Vagina (tissue), 2 donors: ENCODE data around the gene NANS. TPM values are rescaled to one million over a fixed set of nuclear protein-coding genes. Genes with fewer than 3 reads are reported as not detected.
"Not testable (repeated sequence)": the region's sequence is repeated elsewhere in the genome, so short reads cannot be mapped to it uniquely, and the experiment has no call there.

Experiments used
- DNase-seq, 2 donors: peaks; one replicate each; pipeline ENCODE4 v3.0.0-alpha.2; 2017; ENCODE audit errors: extremely low spot score in 2 of 2
- H3K27ac ChIP-seq: fragments of 200-600 bp; sonication (generic); one replicate; pipeline ENCODE4 v1.5.1; 2019
- H3K27me3 ChIP-seq: fragments of 200-600 bp; sonication (generic); one replicate; pipeline ENCODE4 v1.5.1; 2019
- H3K36me3 ChIP-seq, 2 donors: fragments of 200-600 bp; sonication (generic); one replicate each; pipeline ENCODE4 v1.5.1; 2017 to 2019
- H3K4me1 ChIP-seq: fragments of 200-600 bp; sonication (generic); one replicate; pipeline ENCODE4 v1.5.1; 2019
- H3K4me3 ChIP-seq, 2 donors: fragments of 200-600 bp; sonication (generic); 1 replicate in 1 of 2; 2 replicates in 1 of 2; pipeline ENCODE4 v1.5.1; 2016 to 2019
- H3K9me3 ChIP-seq: fragments of 200-600 bp; sonication (generic); one replicate; pipeline ENCODE4 v1.5.1; 2019
- POLR2A ChIP-seq, 2 donors: fragments of 450-650 bp; IDR thresholded peaks; one replicate each; pipeline ENCODE4 v1.6.1; 2017; ENCODE audit warnings: antibody characterized with exemption in 2 of 2, mild to moderate bottlenecking in 2 of 2, moderate library complexity in 2 of 2
- POLR2AphosphoS5 ChIP-seq, 2 donors: sonication (generic); formaldehyde crosslinking; IDR thresholded peaks; one replicate each; pipeline ENCODE4 v1.9.0; 2017; ENCODE audit warnings: antibody characterized with exemption in 2 of 2, mild to moderate bottlenecking in 2 of 2, low read depth in 1 of 2; ENCODE audit not compliant: insufficient read depth in 1 of 2
- intact Hi-C: fragments of 100-400 bp; cut with DNase I; formaldehyde crosslinking; loops from one replicate; pipeline ENCODE4 v1.15.1; 2023
- total RNA-seq: library from RNA; depleted of rRNA; stranded (reverse); fragments of >200 nt; gene quantifications from one replicate; pipeline ENCODE4 v1.2.3, GENCODE V29; 2016
- TF ChIP-seq, protein P1 (sequence below), 3 experiments: fragments of 450-650 bp in 2 of 3; fragments of 200-600 bp in 1 of 3; sonication (generic) in 1 of 3; IDR thresholded peaks; one replicate each; pipeline ENCODE4 v1.5.1; 2017 to 2019; ENCODE audit warnings: antibody characterized with exemption in 3 of 3, mild to moderate bottlenecking in 2 of 3, moderate library complexity in 2 of 3

The NANS gene
- total RNA-seq, 1 donor from 2014 or later = 41.7 TPM

DNA sequence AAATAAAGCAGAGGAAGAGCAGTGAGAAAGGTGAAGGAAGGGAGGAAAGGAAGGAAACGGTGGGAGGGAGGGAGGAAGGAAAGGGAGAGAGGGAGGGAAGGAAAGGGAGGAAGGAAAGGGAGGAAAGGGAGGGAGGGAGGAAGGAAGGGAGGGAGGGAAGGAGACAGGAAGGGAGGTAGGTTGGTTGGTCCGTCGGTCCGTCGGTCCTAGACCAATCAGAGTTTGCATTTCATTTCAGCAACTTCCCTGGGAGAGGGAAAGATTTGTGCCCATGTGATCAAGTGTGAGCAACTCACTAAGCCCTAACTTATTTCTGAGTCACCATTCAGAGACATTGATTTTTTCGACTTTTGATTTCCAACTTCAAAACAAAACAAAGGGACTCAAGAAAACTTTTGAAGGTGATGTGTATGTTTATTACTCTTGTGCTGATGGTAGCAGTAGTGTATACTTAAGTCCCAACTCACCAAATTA, 18.8 kb downstream of the NANS start:
- intact Hi-C loops = no loop called here
- peaks cover 0 to 17% of the 10 kb centered on the region in 2 donors for H3K36me3 ChIP-seq
- H3K4me3 ChIP-seq = no peak overlapping the region
- no peaks in the 10 kb centered on the region for H3K27me3 ChIP-seq
- H3K9me3 ChIP-seq = no peaks in the 10 kb centered on the region
- H3K4me1 ChIP-seq = peaks cover 17% of the 10 kb centered on the region
- no peak for DNase-seq
- peak overlapping the region; percentile 58 for H3K27ac ChIP-seq
- peak in 1 of 2 donors; percentile 34 for TF ChIP-seq POLR2AphosphoS5 (IDR thresholded peaks at IDR 0.05; ENCODE audit: insufficient read depth in 1 of 2, low read depth in 1 of 2)
- TF ChIP-seq, protein P1, sequence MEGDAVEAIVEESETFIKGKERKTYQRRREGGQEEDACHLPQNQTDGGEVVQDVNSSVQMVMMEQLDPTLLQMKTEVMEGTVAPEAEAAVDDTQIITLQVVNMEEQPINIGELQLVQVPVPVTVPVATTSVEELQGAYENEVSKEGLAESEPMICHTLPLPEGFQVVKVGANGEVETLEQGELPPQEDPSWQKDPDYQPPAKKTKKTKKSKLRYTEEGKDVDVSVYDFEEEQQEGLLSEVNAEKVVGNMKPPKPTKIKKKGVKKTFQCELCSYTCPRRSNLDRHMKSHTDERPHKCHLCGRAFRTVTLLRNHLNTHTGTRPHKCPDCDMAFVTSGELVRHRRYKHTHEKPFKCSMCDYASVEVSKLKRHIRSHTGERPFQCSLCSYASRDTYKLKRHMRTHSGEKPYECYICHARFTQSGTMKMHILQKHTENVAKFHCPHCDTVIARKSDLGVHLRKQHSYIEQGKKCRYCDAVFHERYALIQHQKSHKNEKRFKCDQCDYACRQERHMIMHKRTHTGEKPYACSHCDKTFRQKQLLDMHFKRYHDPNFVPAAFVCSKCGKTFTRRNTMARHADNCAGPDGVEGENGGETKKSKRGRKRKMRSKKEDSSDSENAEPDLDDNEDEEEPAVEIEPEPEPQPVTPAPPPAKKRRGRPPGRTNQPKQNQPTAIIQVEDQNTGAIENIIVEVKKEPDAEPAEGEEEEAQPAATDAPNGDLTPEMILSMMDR (IDR thresholded peaks at IDR 0.05) = no peak

DNA sequence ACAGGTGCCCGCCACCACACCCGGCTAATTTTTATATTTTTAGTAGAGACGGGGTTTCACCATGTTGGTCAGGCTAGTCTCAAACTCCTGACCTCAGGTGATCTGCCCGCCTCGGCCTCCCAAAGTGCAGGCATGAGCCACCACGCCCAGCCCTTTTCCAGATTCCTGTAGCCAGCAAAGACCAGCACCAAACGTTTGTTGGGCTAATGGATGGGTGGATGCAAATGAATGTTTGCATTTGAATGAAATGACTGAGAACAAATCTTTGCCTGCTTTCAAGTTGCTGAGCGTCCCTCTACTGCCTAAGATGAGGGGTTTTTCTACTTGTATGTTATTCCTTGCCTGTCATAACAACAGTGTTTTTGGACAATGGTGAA, 20.0 kb downstream of the NANS start:
- intact Hi-C loops, H3K27ac ChIP-seq, H3K27me3 ChIP-seq, H3K9me3 ChIP-seq, DNase-seq, H3K4me3 ChIP-seq: not testable (repeated sequence)
- H3K4me1 ChIP-seq = peaks cover 26% of the 10 kb centered on the region
- H3K36me3 ChIP-seq = peaks cover 0 to 28% of the 10 kb centered on the region in 2 donors

DNA sequence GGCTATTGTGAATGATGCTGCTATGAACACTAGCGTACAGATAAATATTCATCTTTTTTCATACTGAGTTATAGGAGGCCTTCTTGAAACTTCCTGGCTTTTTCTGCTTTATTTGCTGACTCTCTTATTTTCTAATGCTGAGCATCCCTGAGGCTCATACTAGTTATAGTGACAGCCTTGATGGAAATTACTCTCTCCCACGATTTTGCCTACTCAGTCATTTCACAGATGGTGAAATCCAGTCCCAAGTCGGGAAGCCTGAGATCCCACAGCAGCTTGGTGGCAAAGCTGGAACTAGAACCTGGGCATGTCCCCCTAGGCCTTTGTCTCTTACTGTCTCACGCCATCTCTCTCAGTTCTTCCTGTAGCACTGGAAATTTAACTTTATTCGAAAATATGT, 22.4 kb downstream of the NANS start:
- peaks cover 0 to 50% of the 10 kb centered on the region in 2 donors for H3K36me3 ChIP-seq

DNA sequence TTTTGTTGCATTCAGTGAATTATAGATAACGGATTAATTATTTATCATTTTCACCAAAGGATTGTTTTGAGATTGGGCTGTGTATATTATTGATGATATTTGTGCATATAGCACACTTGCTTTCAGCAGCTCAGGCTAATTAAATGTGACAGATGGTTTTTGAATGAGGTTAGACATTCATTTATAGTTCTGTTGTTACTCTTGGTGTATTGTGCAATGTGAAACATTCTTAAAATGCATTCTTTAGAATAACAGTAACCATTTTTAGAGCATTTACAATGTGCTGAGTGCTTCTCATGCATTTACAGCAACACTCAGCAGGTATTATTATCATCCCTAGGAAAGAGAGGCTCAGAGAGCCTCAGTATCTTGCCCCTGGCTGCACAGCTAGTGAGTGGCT, 23.8 kb downstream of the NANS start:
- intact Hi-C loops = no loop called here
- H3K27me3 ChIP-seq = no peaks in the 10 kb centered on the region
- no peak overlapping the region for H3K4me3 ChIP-seq
- peaks cover 0 to 53% of the 10 kb centered on the region in 2 donors for H3K36me3 ChIP-seq
- TF ChIP-seq POLR2A (IDR thresholded peaks at IDR 0.05) = no peak
- no peak for TF ChIP-seq POLR2AphosphoS5 (IDR thresholded peaks at IDR 0.05; ENCODE audit: insufficient read depth in 1 of 2, low read depth in 1 of 2)
- no peak for DNase-seq
- H3K4me1 ChIP-seq = peaks cover 13% of the 10 kb centered on the region
- H3K27ac ChIP-seq = no peak overlapping the region
- no peaks in the 10 kb centered on the region for H3K9me3 ChIP-seq

More for the DNA sequence above, 22.4 kb downstream of the NANS start:
- Histone ChIP-seq H3K27ac (no peak overlapping the region), H3K4me1 (peaks cover 27% of the 10 kb centered on the region), H3K9me3 (no peaks in the 10 kb centered on the region), H3K4me3 (no peak overlapping the region), H3K27me3 (no peaks in the 10 kb centered on the region)
- intact Hi-C loops = no loop called here
- TF ChIP-seq POLR2AphosphoS5 (IDR thresholded peaks at IDR 0.05; ENCODE audit: insufficient read depth in 1 of 2, low read depth in 1 of 2) (no peak), POLR2A (IDR thresholded peaks at IDR 0.05) (no peak)
- TF ChIP-seq, protein P1 (IDR thresholded peaks at IDR 0.05) = no peak
- DNase-seq = no peak

DNA sequence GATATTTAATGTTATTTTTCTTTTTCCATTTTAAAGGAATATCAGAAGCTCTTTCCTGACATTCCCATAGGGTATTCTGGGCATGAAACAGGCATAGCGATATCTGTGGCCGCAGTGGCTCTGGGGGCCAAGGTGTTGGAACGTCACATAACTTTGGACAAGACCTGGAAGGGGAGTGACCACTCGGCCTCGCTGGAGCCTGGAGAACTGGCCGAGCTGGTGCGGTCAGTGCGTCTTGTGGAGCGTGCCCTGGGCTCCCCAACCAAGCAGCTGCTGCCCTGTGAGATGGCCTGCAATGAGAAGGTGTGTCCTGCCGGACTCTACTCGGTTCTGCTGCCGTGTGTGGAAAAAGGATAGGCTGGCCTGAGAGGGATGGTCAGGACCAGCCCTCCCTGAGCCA, 24.2 kb downstream of the NANS start:
- intact Hi-C loops = no loop called here
- DNase-seq = no peak
- Histone ChIP-seq H3K9me3 (no peaks in the 10 kb centered on the region), H3K4me1 (peaks cover 12% of the 10 kb centered on the region), H3K27ac (no peak overlapping the region), H3K27me3 (no peaks in the 10 kb centered on the region), H3K4me3 (no peak overlapping the region), H3K36me3 (peaks cover 0 to 53% of the 10 kb centered on the region in 2 donors)
- TF ChIP-seq POLR2AphosphoS5 (IDR thresholded peaks at IDR 0.05; ENCODE audit: insufficient read depth in 1 of 2, low read depth in 1 of 2) (no peak), POLR2A (IDR thresholded peaks at IDR 0.05) (no peak)
- TF ChIP-seq, protein P1 (IDR thresholded peaks at IDR 0.05) = no peak

DNA sequence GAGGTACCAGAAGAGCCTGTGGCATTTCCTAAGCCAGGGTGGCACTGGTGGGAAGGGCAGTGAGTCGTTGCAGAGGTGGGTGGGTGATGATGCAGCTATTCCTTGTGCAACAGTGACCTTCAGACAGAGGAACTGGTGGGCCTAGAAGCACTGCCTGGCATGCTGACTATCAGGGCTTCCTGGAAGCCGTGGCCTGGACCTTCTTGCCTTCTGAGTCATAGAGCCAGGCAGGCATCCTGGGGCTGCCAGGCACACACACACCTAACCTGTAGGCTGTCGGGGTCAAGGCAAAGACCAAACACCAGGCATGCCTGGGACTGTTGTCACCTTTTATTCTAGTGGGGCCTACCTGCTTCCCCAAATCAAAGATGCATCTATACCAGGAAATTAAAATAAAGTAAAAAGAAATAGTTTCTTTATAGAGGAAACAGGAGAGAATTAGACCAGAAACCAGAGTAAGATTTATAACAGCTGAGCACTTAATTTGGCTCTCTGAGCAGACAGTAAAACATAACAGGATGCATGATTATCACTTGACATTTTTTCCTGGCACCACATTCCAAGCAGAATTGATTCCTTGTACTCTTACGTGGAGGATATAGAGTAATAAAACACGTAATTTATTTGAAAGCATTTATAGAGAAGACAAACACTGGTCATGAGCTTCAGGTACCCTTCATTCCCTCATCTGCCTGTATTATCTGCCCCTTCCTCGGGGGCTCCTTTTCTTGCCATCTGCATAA, 25.1 kb downstream of the NANS start:
- Histone ChIP-seq H3K9me3 (no peaks in the 10 kb centered on the region), H3K27ac (no peak overlapping the region), H3K36me3 (peaks cover 0 to 53% of the 10 kb centered on the region in 2 donors), H3K4me3 (no peak overlapping the region), H3K4me1 (peaks cover 12% of the 10 kb centered on the region), H3K27me3 (no peaks in the 10 kb centered on the region)
- no peak for DNase-seq
- TF ChIP-seq POLR2AphosphoS5 (IDR thresholded peaks at IDR 0.05; ENCODE audit: insufficient read depth in 1 of 2, low read depth in 1 of 2) = peak; percentile 53 to 58
- TF ChIP-seq, protein P1 (IDR thresholded peaks at IDR 0.05) = no peak
- intact Hi-C loops = no loop called here
